NK-92 treated with Interleukin-12 subunit alpha and Interleukin-12 subunit beta, amount 100 ng/mL, for 24 hours (cell line): ENCODE data around the gene FAM107B.
"Not testable (repeated sequence)": the region's sequence is repeated elsewhere in the genome, so short reads cannot be mapped to it uniquely, and the experiment has no call there.

Source experiments
- DNase-seq: peaks from one replicate; lab custom pipeline; 2025; lab: John Stamatoyannopoulos, UW

FAM107B gene

GRCh38 chr10:14774797-14775196, at the start of gene FAM107B:
Gene FAM107B, minus strand, starts transcription at chr10:14774897. Its CDS starts 234 bp downstream, at chr10:14774663.
- DNase-seq = no peak

- no peak for DNase-seq
These were observed 49.3 kb upstream of the FAM107B start for GRCh38 chr10:14823966-14824365.

GRCh38 chr10:14822879-14823755, 48.4 kb upstream of the FAM107B start:
- no peak for DNase-seq

- no peak for DNase-seq
These were observed 47.1 kb upstream of the FAM107B start for GRCh38 chr10:14821635-14822375.

- no peak for DNase-seq
These were observed 46.1 kb upstream of the FAM107B start for GRCh38 chr10:14820775-14821154.

GRCh38 chr10:14820010-14820774, 45.5 kb upstream of the FAM107B start:
- DNase-seq = no peak

- not testable (repeated sequence) for DNase-seq
These were observed 42.0 kb upstream of the FAM107B start for GRCh38 chr10:14816717-14817116.

GRCh38 chr10:14815681-14816080, 41.0 kb upstream of the FAM107B start:
- DNase-seq = no peak

GRCh38 chr10:14812271-14812670, 37.6 kb upstream of the FAM107B start:
- DNase-seq = no peak

GRCh38 chr10:14810969-14811953, 36.6 kb upstream of the FAM107B start:
- no peak for DNase-seq

- no peak for DNase-seq
These were observed 31.6 kb upstream of the FAM107B start for GRCh38 chr10:14806318-14806717.

- DNase-seq = no peak
These were observed 29.1 kb upstream of the FAM107B start for GRCh38 chr10:14803827-14804226.

GRCh38 chr10:14801723-14802122, 27.0 kb upstream of the FAM107B start:
- no peak for DNase-seq

- DNase-seq = no peak
These were observed 25.7 kb upstream of the FAM107B start for GRCh38 chr10:14800397-14800796.

- DNase-seq = no peak
These were observed 23.9 kb upstream of the FAM107B start for GRCh38 chr10:14798636-14799035.

GRCh38 chr10:14787938-14788337, 13.2 kb upstream of the FAM107B start:
- no peak for DNase-seq

- no peak for DNase-seq
These were observed 9.9 kb upstream of the FAM107B start for GRCh38 chr10:14784459-14785055.

- no peak for DNase-seq
These were observed 8.1 kb upstream of the FAM107B start for GRCh38 chr10:14782691-14783363.

GRCh38 chr10:14781763-14782162, 7.1 kb upstream of the FAM107B start:
- no peak for DNase-seq

- no peak for DNase-seq
These were observed 4.4 kb upstream of the FAM107B start for GRCh38 chr10:14779001-14779651.
